Hepatocyte (in vitro differentiated cells): ENCODE measurements around the gene TCF7L2. TPM values are rescaled to one million over a fixed set of nuclear protein-coding genes. Genes with fewer than 3 reads are reported as not detected.
A peak's percentile ranks its signal among the peaks of the same experiment; 100 is the strongest.

Experiments used
- DNase-seq: peaks from one replicate; pipeline ENCODE4 v3.0.0-alpha.2; 2016; ENCODE audit warnings: low spot score
- H2AFZ ChIP-seq: fragments of 200-600 bp; sonication (generic); 2 replicates; pipeline ENCODE4 v1.6.0; 2016; ENCODE audit warnings: antibody characterized with exemption, mild to moderate bottlenecking
- H3K27ac ChIP-seq: fragments of 200-600 bp; sonication (generic); 2 replicates; pipeline ENCODE4 v1.5.1; 2016; ENCODE audit warnings: mild to moderate bottlenecking
- H3K27me3 ChIP-seq: fragments of 200-600 bp; sonication (generic); 2 replicates; pipeline ENCODE4 v1.6.1; 2016
- H3K36me3 ChIP-seq: fragments of 200-600 bp; sonication (generic); replicated peaks from 2 replicates; pipeline ENCODE4 v1.5.1; 2016; ENCODE audit warnings: low read depth; ENCODE audit not compliant: insufficient read depth
- H3K4me1 ChIP-seq: fragments of 200-600 bp; sonication (generic); 2 replicates; pipeline ENCODE4 v1.5.1; 2016; ENCODE audit warnings: mild to moderate bottlenecking, moderate library complexity; ENCODE audit not compliant: insufficient read depth
- H3K4me2 ChIP-seq: fragments of 200-600 bp; sonication (generic); 2 replicates; pipeline ENCODE4 v1.6.0; 2016
- H3K4me3 ChIP-seq: fragments of 200-600 bp; sonication (generic); 2 replicates; pipeline ENCODE4 v1.5.1; 2016; ENCODE audit warnings: mild to moderate bottlenecking
- H3K79me2 ChIP-seq: fragments of 200-600 bp; sonication (generic); 2 replicates; pipeline ENCODE4 v1.6.0; 2017; ENCODE audit warnings: mild to moderate bottlenecking
- H3K9me2 ChIP-seq: fragments of 200-600 bp; sonication (generic); replicated peaks from 2 replicates; pipeline ENCODE4 v1.6.0; 2017; ENCODE audit warnings: mild to moderate bottlenecking; ENCODE audit not compliant: insufficient read depth
- H3K9me3 ChIP-seq: fragments of 200-600 bp; sonication (generic); 2 replicates; pipeline ENCODE4 v1.5.1; 2016; ENCODE audit warnings: low read depth, mild to moderate bottlenecking
- H4K20me1 ChIP-seq: fragments of 200-600 bp; sonication (generic); 2 replicates; pipeline ENCODE4 v1.6.0; 2016; ENCODE audit warnings: mild to moderate bottlenecking; ENCODE audit not compliant: insufficient read depth, poor library complexity, severe bottlenecking
- CTCF ChIP-seq: fragments of 200-600 bp; sonication (generic); IDR thresholded peaks from 2 replicates; pipeline ENCODE4 v1.5.1; 2016; ENCODE audit warnings: antibody characterized with exemption, mild to moderate bottlenecking; ENCODE audit not compliant: poor library complexity
- EZH2 ChIP-seq: fragments of 200-600 bp; sonication (generic); IDR thresholded peaks from 2 replicates; pipeline ENCODE4 v1.6.1; 2016; ENCODE audit warnings: antibody characterized with exemption, mild to moderate bottlenecking, borderline replicate concordance
- EZH2phosphoT487 ChIP-seq: fragments of 200-600 bp; sonication (generic); IDR thresholded peaks from one replicate; pipeline ENCODE4 v1.6.1; 2018; ENCODE audit warnings: antibody characterized with exemption, mild to moderate bottlenecking, low read depth, moderate library complexity; ENCODE audit not compliant: unreplicated experiment, severe bottlenecking
- WGBS: methylation state at CpG from one replicate; pipeline ENCODE4 v1.1.6; 2016; ENCODE audit warnings: low lambda C conversion rate; ENCODE audit errors: missing lambda C conversion rate; 5-methylcytosine and 5-hydroxymethylcytosine counted together
- polyA plus RNA-seq: library from polyadenylated mRNA; unstranded; fragments of >200 nt; fragmentation: Nextera tagmentation; extraction: Ambion mirVana; gene quantifications from 2 replicates; pipeline ENCODE4 v1.2.1, GENCODE V29; 2016
- total RNA-seq: library from RNA; depleted of rRNA; stranded (reverse); fragments of >200 nt; gene quantifications from 2 replicates; pipeline ENCODE4 v1.2.3, GENCODE V29; 2014

Gene TCF7L2
- total and polyA plus RNA-seq, 2 experiments from 2014 or later, result 14.8 to 28.8 TPM

- H3K79me2 ChIP-seq, result peaks cover 100% of the 10 kb centered on the region
- peak overlapping the region; percentile 50 for H3K27ac ChIP-seq
- no peak overlapping the region for H3K4me3 ChIP-seq
- no peak for DNase-seq
- no peaks in the 10 kb centered on the region for H3K9me2 ChIP-seq
- H3K4me2 ChIP-seq, result peak overlapping the region; percentile 51
- H4K20me1 ChIP-seq, result peaks cover 81% of the 10 kb centered on the region
- 23% methylated on average over 15 of the region's 15 CpGs for WGBS
- H3K9me3 ChIP-seq, result no peaks in the 10 kb centered on the region
- TF ChIP-seq EZH2phosphoT487, result no peak
- TF ChIP-seq CTCF, result no peak
- no peak for TF ChIP-seq EZH2
- H3K36me3 ChIP-seq, result no peaks in the 10 kb centered on the region
- H2AFZ ChIP-seq, result no peak overlapping the region
- peaks cover 30% of the 10 kb centered on the region for H3K4me1 ChIP-seq
- no peaks in the 10 kb centered on the region for H3K27me3 ChIP-seq
These were observed 77.8 kb downstream of the TCF7L2 start for GRCh38 chr10:113027574-113028455.

- WGBS, result 63% methylated on average over 9 of the region's 9 CpGs
- DNase-seq, result no peak
- Histone ChIP-seq H3K27ac (peak overlapping the region; percentile 50), H3K4me1 (peaks cover 30% of the 10 kb centered on the region), H3K36me3 (no peaks in the 10 kb centered on the region), H3K4me2 (peak overlapping the region; percentile 51), H3K4me3 (no peak overlapping the region), H3K9me3 (no peaks in the 10 kb centered on the region), H2AFZ (no peak overlapping the region), H3K9me2 (no peaks in the 10 kb centered on the region), H3K79me2 (peaks cover 100% of the 10 kb centered on the region), H4K20me1 (peaks cover 85% of the 10 kb centered on the region), H3K27me3 (no peaks in the 10 kb centered on the region)
- TF ChIP-seq CTCF (no peak), EZH2phosphoT487 (no peak), EZH2 (no peak)
These were observed 78.7 kb downstream of the TCF7L2 start for GRCh38 chr10:113028456-113029440.

GRCh38 chr10:113030453-113030852 is 80.4 kb downstream of the TCF7L2 start:
- Histone ChIP-seq H2AFZ (no peak overlapping the region), H3K36me3 (no peaks in the 10 kb centered on the region), H3K4me1 (peaks cover 36% of the 10 kb centered on the region), H3K4me2 (no peak overlapping the region), H3K27me3 (no peaks in the 10 kb centered on the region), H3K79me2 (peaks cover 100% of the 10 kb centered on the region), H3K9me2 (no peaks in the 10 kb centered on the region), H3K9me3 (no peaks in the 10 kb centered on the region), H3K4me3 (no peak overlapping the region), H3K27ac (no peak overlapping the region), H4K20me1 (peaks cover 89% of the 10 kb centered on the region)
- DNase-seq, result peak; percentile 19
- TF ChIP-seq EZH2phosphoT487 (no peak), EZH2 (no peak), CTCF (no peak)
- 60% methylated on average over 1 of the region's 1 CpG for WGBS
